Parathyroid adenoma (tissue), 2 donors: Measurements from ENCODE around the gene MGAT3.

Source experiments
- H2AFZ ChIP-seq: fragments of 300-600 bp; sonication (generic); one replicate; pipeline ENCODE4 v1.7.0; 2017; ENCODE audit warnings: antibody characterized with exemption, mild to moderate bottlenecking
- H3K27ac ChIP-seq: fragments of 300-600 bp; sonication (generic); one replicate; pipeline ENCODE4 v1.7.0; 2017
- H3K27me3 ChIP-seq: fragments of 300-600 bp; sonication (generic); one replicate; pipeline ENCODE4 v1.7.0; 2017; ENCODE audit warnings: low read length; ENCODE audit not compliant: control insufficient read depth, insufficient read depth
- H3K36me3 ChIP-seq: fragments of 300-600 bp; sonication (generic); one replicate; pipeline ENCODE4 v1.7.0; 2017; ENCODE audit warnings: low read length; ENCODE audit not compliant: control insufficient read depth, insufficient read depth
- H3K4me1 ChIP-seq: fragments of 300-600 bp; sonication (generic); one replicate; pipeline ENCODE4 v1.7.0; 2017; ENCODE audit warnings: control low read depth
- H3K4me2 ChIP-seq: fragments of 300-600 bp; sonication (generic); one replicate; pipeline ENCODE4 v1.7.0; 2017; ENCODE audit warnings: low read length
- H3K4me3 ChIP-seq: fragments of 300-600 bp; sonication (generic); one replicate; pipeline ENCODE4 v1.7.0; 2017; ENCODE audit warnings: low read depth, low read length
- H3K79me2 ChIP-seq: fragments of 300-600 bp; sonication (generic); one replicate; pipeline ENCODE4 v1.7.0; 2017; ENCODE audit warnings: control low read depth
- H3K9ac ChIP-seq: fragments of 300-600 bp; sonication (generic); one replicate; pipeline ENCODE4 v1.7.0; 2017; ENCODE audit warnings: mild to moderate bottlenecking
- H3K9me3 ChIP-seq: fragments of 300-600 bp; sonication (generic); one replicate; pipeline ENCODE4 v1.7.0; 2017; ENCODE audit warnings: low read length; ENCODE audit not compliant: control insufficient read depth
- CTCF ChIP-seq: fragments of 300-600 bp; sonication (generic); IDR thresholded peaks from one replicate; pipeline ENCODE4 v1.7.0; 2017; ENCODE audit warnings: antibody characterized with exemption, mild to moderate bottlenecking
- donor health status: primary hyperparathyroidism.

MGAT3 gene

GRCh38 chr22:39515266-39516050 lies 58.6 kb downstream of the MGAT3 start:
- no peak for TF ChIP-seq CTCF
- H3K4me1 ChIP-seq: no peaks in the 10 kb centered on the region
- no peak overlapping the region for H3K4me3 ChIP-seq
- no peak overlapping the region for H2AFZ ChIP-seq
- H3K4me2 ChIP-seq: no peak overlapping the region
- H3K9me3 ChIP-seq: no peaks in the 10 kb centered on the region
- H3K27me3 ChIP-seq: no peaks in the 10 kb centered on the region
- H3K36me3 ChIP-seq: no peaks in the 10 kb centered on the region
- no peak overlapping the region for H3K9ac ChIP-seq
- no peak overlapping the region for H3K27ac ChIP-seq
- H3K79me2 ChIP-seq: no peaks in the 10 kb centered on the region

- Histone ChIP-seq H3K4me1 (peaks cover 5% of the 10 kb centered on the region), H3K9ac (no peak overlapping the region), H2AFZ (no peak overlapping the region), H3K9me3 (no peaks in the 10 kb centered on the region), H3K79me2 (peaks cover 10% of the 10 kb centered on the region), H3K27ac (no peak overlapping the region), H3K36me3 (no peaks in the 10 kb centered on the region), H3K4me3 (no peak overlapping the region), H3K27me3 (no peaks in the 10 kb centered on the region), H3K4me2 (no peak overlapping the region)
- no peak for TF ChIP-seq CTCF
Observed at GRCh38 chr22:39517470-39517869, 60.7 kb downstream of the MGAT3 start.

GRCh38 chr22:39518144-39518786 lies 61.5 kb downstream of the MGAT3 start:
- Histone ChIP-seq H3K4me1 (peaks cover 12% of the 10 kb centered on the region), H3K36me3 (no peaks in the 10 kb centered on the region), H3K4me2 (no peak overlapping the region), H3K79me2 (peaks cover 10% of the 10 kb centered on the region), H3K9ac (no peak overlapping the region), H3K4me3 (no peak overlapping the region), H3K9me3 (no peaks in the 10 kb centered on the region), H2AFZ (no peak overlapping the region), H3K27ac (no peak overlapping the region), H3K27me3 (no peaks in the 10 kb centered on the region)
- no peak for TF ChIP-seq CTCF

- no peaks in the 10 kb centered on the region for H3K36me3 ChIP-seq
- H3K4me1 ChIP-seq: peaks cover 14% of the 10 kb centered on the region
- H2AFZ ChIP-seq: peak overlapping the region; percentile 90
- H3K4me3 ChIP-seq: peak overlapping the region; percentile 100
- H3K27ac ChIP-seq: peak overlapping the region; percentile 100
- peaks cover 11% of the 10 kb centered on the region for H3K79me2 ChIP-seq
- peak overlapping the region; percentile 55 for H3K9ac ChIP-seq
- no peaks in the 10 kb centered on the region for H3K9me3 ChIP-seq
- no peaks in the 10 kb centered on the region for H3K27me3 ChIP-seq
- TF ChIP-seq CTCF: no peak
- peak overlapping the region; percentile 96 for H3K4me2 ChIP-seq
Observed at GRCh38 chr22:39518996-39519680, 62.3 kb downstream of the MGAT3 start.
